PC-3 (cell line): ENCODE data around the gene FRMD4B. TPM values are rescaled to one million over a fixed set of nuclear protein-coding genes. Genes with fewer than 3 reads are reported as not detected.

Source experiments
- ATAC-seq: fragments of 200-7000 bp; cut with Tn5 transposase; 2 replicates; pipeline ENCODE4 v1.9.1; 2020; ENCODE audit warnings: mild to moderate bottlenecking, moderate library complexity
- BruUV-seq: library from RNA; stranded (reverse); fragments of 400-500 nt; replicated peaks from 2 replicates; lab custom pipeline; 2021; lab: Mats Ljungman, UMichigan
- CTCF ChIA-PET: fragments of 300-600 bp; sonication (Branson Sonifier 250); formaldehyde crosslinking; loops from one replicate; lab custom pipeline; 2022; ENCODE audit warnings: antibody characterized with exemption; lab: Charles Lee
- POLR2A ChIA-PET: fragments of 300-600 bp; sonication (Branson Sonifier 250); formaldehyde crosslinking; loops from one replicate; lab custom pipeline; 2022; ENCODE audit warnings: antibody characterized with exemption; ENCODE audit not compliant: unreplicated experiment; lab: Charles Lee
- DNase-seq: peaks from one replicate; pipeline ENCODE4 v3.0.0-alpha.2; 2015
- H2AFZ ChIP-seq: fragments of 300-600 bp; sonication (generic); 2 replicates; pipeline ENCODE4 v1.6.0; 2016; ENCODE audit warnings: antibody characterized with exemption, low read length
- H3F3A ChIP-seq: fragments of 300-600 bp; sonication (generic); one replicate; pipeline ENCODE4 v1.6.0; 2017; ENCODE audit warnings: antibody characterized with exemption, low read length, control low read depth, mild to moderate bottlenecking; ENCODE audit not compliant: unreplicated experiment
- H3K27ac ChIP-seq: fragments of 300-600 bp; sonication (generic); 2 replicates; pipeline ENCODE4 v1.5.1; 2016; ENCODE audit warnings: mild to moderate bottlenecking, low read length
- H3K27me3 ChIP-seq: fragments of 300-600 bp; sonication (generic); 2 replicates; pipeline ENCODE4 v1.6.1; 2016; ENCODE audit warnings: low read length, mixed read lengths
- H3K36me3 ChIP-seq: fragments of 300-600 bp; sonication (generic); 2 replicates; pipeline ENCODE4 v1.6.1; 2016; ENCODE audit warnings: low read depth, mixed run types, low read length, mixed read lengths
- H3K4me1 ChIP-seq: fragments of 300-600 bp; sonication (generic); 2 replicates; pipeline ENCODE4 v1.5.1; 2016; ENCODE audit warnings: low read length; ENCODE audit not compliant: insufficient read depth
- H3K4me2 ChIP-seq: fragments of 300-600 bp; sonication (generic); 2 replicates; pipeline ENCODE4 v1.6.0; 2016; ENCODE audit warnings: low read length
- H3K4me3 ChIP-seq: fragments of 300-600 bp; sonication (generic); 2 replicates; pipeline ENCODE4 v1.5.1; 2016; ENCODE audit warnings: mild to moderate bottlenecking, low read length, mixed read lengths
- H3K79me2 ChIP-seq: fragments of 300-600 bp; sonication (generic); 2 replicates; pipeline ENCODE4 v1.6.1; 2017; ENCODE audit warnings: low read length, mixed read lengths
- H3K9ac ChIP-seq: fragments of 300-600 bp; sonication (generic); 2 replicates; pipeline ENCODE4 v1.6.0; 2016; ENCODE audit warnings: mild to moderate bottlenecking, low read length
- H3K9me2 ChIP-seq: fragments of 300-600 bp; sonication (generic); replicated peaks from 2 replicates; pipeline ENCODE4 v1.6.1; 2016; ENCODE audit warnings: mixed run types, low read length, mixed read lengths
- H3K9me3 ChIP-seq: fragments of 300-600 bp; sonication (generic); 2 replicates; pipeline ENCODE4 v1.6.1; 2016; ENCODE audit warnings: low read length, mixed read lengths
- H4K20me1 ChIP-seq: fragments of 300-600 bp; sonication (generic); 2 replicates; pipeline ENCODE4 v1.6.1; 2016; ENCODE audit warnings: low read length, mixed read lengths
- CTCF ChIP-seq: fragments of 300-600 bp; sonication (generic); conservative IDR thresholded peaks from 2 replicates; pipeline ENCODE4 v1.5.1; 2017; ENCODE audit warnings: antibody characterized with exemption, low read depth, mild to moderate bottlenecking, low read length
- EZH2 ChIP-seq: fragments of 300-600 bp; sonication (generic); IDR thresholded peaks from one replicate; pipeline ENCODE4 v1.6.1; 2017; ENCODE audit warnings: antibody characterized with exemption, mild to moderate bottlenecking, low read length; ENCODE audit not compliant: unreplicated experiment
- EZH2phosphoT487 ChIP-seq: fragments of 300-600 bp; sonication (generic); IDR thresholded peaks from 2 replicates; pipeline ENCODE4 v1.6.1; 2018; ENCODE audit warnings: mild to moderate bottlenecking, antibody characterized with exemption, low read length, borderline replicate concordance
- intact Hi-C: fragments of 100-400 bp; cut with micrococcal nuclease; formaldehyde crosslinking; loops from 2 replicates; pipeline ENCODE4 v1.9.0; 2023
- total RNA-seq: library from RNA; depleted of rRNA; stranded (reverse); fragments of >200 nt; gene quantifications from 2 replicates; pipeline ENCODE4 v1.2.3, GENCODE V29; 2014

The FRMD4B gene
- total RNA-seq, 1 experiment from 2014 or later = 5.7 TPM

DNA sequence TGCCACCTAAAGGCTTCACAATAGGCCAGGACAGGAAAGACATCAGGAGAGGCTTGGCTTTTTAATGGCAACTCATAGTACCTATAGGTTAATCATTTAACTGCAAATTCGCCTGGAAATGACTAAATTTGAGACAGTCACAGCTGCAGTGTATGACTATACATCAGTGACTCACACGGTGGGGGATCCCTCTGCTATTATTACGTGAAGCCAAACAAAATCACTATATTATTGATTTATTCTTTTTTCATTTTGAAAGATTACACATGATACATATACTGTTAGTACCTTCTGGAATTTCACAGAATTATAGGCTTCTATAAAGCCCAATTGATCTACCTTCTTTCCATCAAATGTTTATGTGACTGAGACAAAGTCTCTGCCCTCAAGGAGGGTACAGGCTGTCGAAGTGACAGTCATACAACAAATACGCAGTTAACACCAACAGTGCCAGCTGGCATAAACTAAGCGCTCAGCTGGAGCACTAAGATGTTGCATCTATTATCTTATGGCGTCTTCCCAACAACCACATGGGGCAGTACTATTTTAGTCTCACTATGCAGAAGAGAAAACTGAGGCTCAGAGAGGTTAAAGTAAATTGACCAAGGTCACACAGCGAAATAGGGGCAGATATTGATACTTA lies 181.5 kb downstream of the FRMD4B start:
- Histone ChIP-seq H3K9me2 (no peaks in the 10 kb centered on the region), H4K20me1 (no peaks in the 10 kb centered on the region), H3K9me3 (no peaks in the 10 kb centered on the region), H3F3A (no peaks in the 10 kb centered on the region), H3K4me2 (peak overlapping the region; percentile 73), H3K79me2 (peaks cover 4% of the 10 kb centered on the region; the same call in 1 of the 2 replicates), H3K4me3 (no peak overlapping the region), H2AFZ (peak overlapping the region; percentile 61; the same call in 1 of the 2 replicates), H3K9ac (peak overlapping the region; percentile 50; the same call in 1 of the 2 replicates), H3K27ac (peak overlapping the region; percentile 87), H3K27me3 (no peaks in the 10 kb centered on the region), H3K36me3 (no peaks in the 10 kb centered on the region), H3K4me1 (peaks cover 27% of the 10 kb centered on the region)
- intact Hi-C loops = loop anchor here (5.0 kb wide), 2 partner anchors 78 to 103 kb away; no protein-coding TSS in a partner anchor
- TF ChIP-seq EZH2 (no peak), EZH2phosphoT487 (no peak), CTCF (no peak)
- DNase-seq = peak; percentile 68
- CTCF ChIA-PET = no interaction called here
- POLR2A ChIA-PET = no interaction called here
- no TSS peak for BruUV-seq
- peak; percentile 52 for ATAC-seq

GRCh38 chr3:69203631-69204314 lies 182.1 kb downstream of the FRMD4B start:
- Histone ChIP-seq H3K79me2 (peaks cover 6% of the 10 kb centered on the region; the same call in 1 of the 2 replicates), H3K9me3 (no peaks in the 10 kb centered on the region), H3K4me2 (peak overlapping the region; percentile 73), H3K27me3 (no peaks in the 10 kb centered on the region), H3F3A (no peaks in the 10 kb centered on the region), H3K4me1 (peaks cover 27% of the 10 kb centered on the region), H3K9me2 (no peaks in the 10 kb centered on the region), H3K36me3 (no peaks in the 10 kb centered on the region), H3K9ac (peak overlapping the region; percentile 50; the same call in 1 of the 2 replicates), H3K27ac (peak overlapping the region; percentile 87), H4K20me1 (no peaks in the 10 kb centered on the region), H2AFZ (peak overlapping the region; percentile 61; the same call in 1 of the 2 replicates), H3K4me3 (no peak overlapping the region)
- CTCF ChIA-PET = interaction anchor here (0.5 kb wide), 1 partner anchor 105 kb away, joined by 3 read pairs; no protein-coding TSS in a partner anchor
- ATAC-seq (no peak), DNase-seq (no peak)
- TF ChIP-seq EZH2phosphoT487 (no peak), CTCF (no peak), EZH2 (no peak)
- POLR2A ChIA-PET = no interaction called here
- BruUV-seq = no TSS peak
- intact Hi-C loops = loop anchor here (5.0 kb wide), 2 partner anchors 79 to 104 kb away; no protein-coding TSS in a partner anchor
